Prostate gland (tissue), 2 donors: ENCODE data around the gene ZNF544.

Experiments
- CTCF ChIP-seq, 4 experiments: fragments of 200-600 bp in 2 of 4; fragments of 450-650 bp in 2 of 4; sonication (generic) in 2 of 4; IDR thresholded peaks; 1 replicate in 3 of 4; 2 replicates in 1 of 4; pipeline ENCODE4 v1.5.1; 2016 to 2019; ENCODE audit warnings: antibody characterized with exemption in 4 of 4, mild to moderate bottlenecking in 2 of 4, moderate library complexity in 2 of 4
- POLR2A ChIP-seq: fragments of 450-650 bp; IDR thresholded peaks from one replicate; pipeline ENCODE4 v1.6.1; 2016; ENCODE audit warnings: antibody characterized with exemption, mild to moderate bottlenecking

- no peak for TF ChIP-seq CTCF (IDR thresholded peaks at IDR 0.05)
- TF ChIP-seq POLR2A: no peak
These were observed 51.2 kb downstream of the ZNF544 start for GRCh38 chr19:58279925-58280316.
